ENCODE results near the gene OSTM1. TPM values are rescaled to one million over a fixed set of nuclear protein-coding genes. Genes with fewer than 3 reads are reported as not detected.

Gene OSTM1
- total and polyA plus RNA-seq, 2 of the 13 experiments (the other 11 are each of a cell fraction or from before 2014, with no cell fraction given), result 8.7 to 20.5 TPM

GRCh38 chr6:108080010-108080780 lies 5.7 kb upstream of the OSTM1 start:
- no TSS peak for BruUV-seq (replicated peaks)
- 0% methylated on average over 1 of the region's 2 CpGs for whole genome bisulfite sequencing (ENCODE audit: low lambda C conversion rate)
- POLR2A ChIA-PET, result no interaction called here

GRCh38 chr6:108078191-108078590 lies 3.6 kb upstream of the OSTM1 start:
- intact Hi-C loops (cut with micrococcal nuclease; ENCODE audit: unreplicated experiment), result no loop called here
- no peak for TF ChIP-seq CC2D1A (CRISPR knock-in tag; IDR thresholded peaks at IDR 0.05)
- no peak for TF ChIP-seq ZNF550 (CRISPR knock-in tag; IDR thresholded peaks at IDR 0.05; ENCODE audit: borderline replicate concordance)
- no peak for TF ChIP-seq ZNF101 (CRISPR knock-in tag; IDR thresholded peaks at IDR 0.05; ENCODE audit: borderline replicate concordance, low read depth)
- TF ChIP-seq ZNF326 (CRISPR knock-in tag; IDR thresholded peaks at IDR 0.05; ENCODE audit: borderline replicate concordance), result no peak
- no peak for TF ChIP-seq STAT5B (CRISPR knock-in tag; IDR thresholded peaks at IDR 0.05)
- TF ChIP-seq TFE3 (CRISPR knock-in tag; IDR thresholded peaks at IDR 0.05), result no peak
- no peak for TF ChIP-seq IRF1 (CRISPR knock-in tag; IDR thresholded peaks at IDR 0.05; ENCODE audit: low read depth)
- TF ChIP-seq KAT8 (CRISPR knock-in tag; IDR thresholded peaks at IDR 0.05), result no peak
- TF ChIP-seq ZFP41 (CRISPR knock-in tag; IDR thresholded peaks at IDR 0.05; ENCODE audit: borderline replicate concordance), result no peak
- TF ChIP-seq NFRKB (IDR thresholded peaks at IDR 0.05), result no peak
- TF ChIP-seq MTF1 (CRISPR knock-in tag; IDR thresholded peaks at IDR 0.05), result no peak
- TF ChIP-seq KDM5B (CRISPR knock-in tag; IDR thresholded peaks at IDR 0.05; ENCODE audit: borderline replicate concordance), result no peak
- TF ChIP-seq ZNF777 (CRISPR knock-in tag; IDR thresholded peaks at IDR 0.05), result no peak

More at GRCh38 chr6:108080010-108080780, 5.7 kb upstream of the OSTM1 start:
- Histone ChIP-seq H3K79me2 (ENCODE audit: insufficient read depth, low read length) (no peaks in the 10 kb centered on the region), H4K20me1 (ENCODE audit: insufficient read depth, low read length) (no peaks in the 10 kb centered on the region), H3K36me3 (replicated peaks in 1 of 2; ENCODE audit: control insufficient read depth in 1 of 2, insufficient read depth in 2 of 2, low read length in 2 of 2) (no peaks in the 10 kb centered on the region), H3K27me3 (ENCODE audit: control insufficient read depth in 1 of 2, insufficient read depth in 2 of 2, low read length in 2 of 2) (peaks cover 1 to 11% of the 10 kb centered on the region in 2 experiments; a peak in 2 of 5 replicates), H3K27ac (ENCODE audit: extremely low read length, insufficient read depth, low read length) (no peak overlapping the region), H3K9me3 (ENCODE audit: low read length) (no peaks in the 10 kb centered on the region), H3K4me2 (ENCODE audit: low read depth, low read length) (no peak overlapping the region), H2AFZ (ENCODE audit: low read length) (no peak overlapping the region), H3K4me1 (ENCODE audit: insufficient read depth, low read length) (peaks cover 11% of the 10 kb centered on the region), H3K4me3 (replicated peaks in 1 of 3; ENCODE audit: insufficient read depth in 1 of 3, low read depth in 2 of 3, low read length in 3 of 3) (no peak overlapping the region), H3K9ac (ENCODE audit: insufficient read depth, low read depth, low read length) (no peak overlapping the region)
- FAIRE-seq (no peak), ATAC-seq (peak; percentile 48; the same call in 1 of the 3 replicates), DNase-seq (ENCODE audit: low spot score) (no peak)
- CTCF ChIA-PET (ENCODE audit: low intra/inter-chr PET ratio, low total read pairs), result no interaction called here
- in situ Hi-C loops (cut with HindIII; ENCODE audit: extremely low pct_ligation_motif_present, low pct_unique_long_range_greater_than_20kb) (no loop called here), intact Hi-C loops (cut with micrococcal nuclease; ENCODE audit: unreplicated experiment) (no loop called here)
- no peak for TF ChIP-seq ZNF362 (CRISPR knock-in tag; IDR thresholded peaks at IDR 0.05; ENCODE audit: borderline replicate concordance)
- TF ChIP-seq PLRG1 (conservative IDR thresholded peaks at IDR 0.05), result no peak

More at GRCh38 chr6:108078191-108078590, 3.6 kb upstream of the OSTM1 start:
- BruUV-seq (replicated peaks), result no TSS peak
- H3K9me3 ChIP-seq (ENCODE audit: low read length), result no peaks in the 10 kb centered on the region
- no peak overlapping the region for H3K4me3 ChIP-seq (replicated peaks in 1 of 3; ENCODE audit: insufficient read depth in 1 of 3, low read depth in 2 of 3, low read length in 3 of 3)
- H4K20me1 ChIP-seq (ENCODE audit: insufficient read depth, low read length), result no peaks in the 10 kb centered on the region
- POLR2A ChIA-PET, result no interaction called here
- no peak overlapping the region for H3K9ac ChIP-seq (ENCODE audit: insufficient read depth, low read depth, low read length)
- in situ Hi-C loops (cut with HindIII; ENCODE audit: extremely low pct_ligation_motif_present, low pct_unique_long_range_greater_than_20kb), result no loop called here
- CTCF ChIA-PET (ENCODE audit: low intra/inter-chr PET ratio, low total read pairs), result no interaction called here
- DNase-seq (ENCODE audit: low spot score), result no peak
- no peak for FAIRE-seq
- no peaks in the 10 kb centered on the region for H3K36me3 ChIP-seq (replicated peaks in 1 of 2; ENCODE audit: control insufficient read depth in 1 of 2, insufficient read depth in 2 of 2, low read length in 2 of 2)
- WGBS (ENCODE audit: low lambda C conversion rate), result 90% methylated on average over 1 of the region's 1 CpG
- no peak for ATAC-seq
- no peak overlapping the region for H2AFZ ChIP-seq (ENCODE audit: low read length)
- peaks cover 1 to 11% of the 10 kb centered on the region in 2 experiments; a peak in 3 of 5 replicates for H3K27me3 ChIP-seq (ENCODE audit: control insufficient read depth in 1 of 2, insufficient read depth in 2 of 2, low read length in 2 of 2)
- H3K4me1 ChIP-seq (ENCODE audit: insufficient read depth, low read length), result peaks cover 25% of the 10 kb centered on the region
- no peak overlapping the region for H3K4me2 ChIP-seq (ENCODE audit: low read depth, low read length)
- H3K27ac ChIP-seq (ENCODE audit: extremely low read length, insufficient read depth, low read length), result no peak overlapping the region
- peaks cover 3% of the 10 kb centered on the region for H3K79me2 ChIP-seq (ENCODE audit: insufficient read depth, low read length)
